AG10803 (cell line): ENCODE results near the gene GPR39.

Experiments used
- DNase-seq: peaks from one replicate; pipeline ENCODE4 v3.0.0; 2010; ENCODE audit warnings: low read depth
- H3K4me3 ChIP-seq: 2 replicates; pipeline ENCODE4 v1.5.1; 2011; ENCODE audit warnings: mild to moderate bottlenecking, low read length, control low read depth
- TF ChIP-seq, protein P1 (sequence below): conservative IDR thresholded peaks from 2 replicates; pipeline ENCODE4 v1.5.1; 2011; ENCODE audit warnings: mild to moderate bottlenecking, low read length, control low read depth, inconsistent platforms

The GPR39 gene

DNA sequence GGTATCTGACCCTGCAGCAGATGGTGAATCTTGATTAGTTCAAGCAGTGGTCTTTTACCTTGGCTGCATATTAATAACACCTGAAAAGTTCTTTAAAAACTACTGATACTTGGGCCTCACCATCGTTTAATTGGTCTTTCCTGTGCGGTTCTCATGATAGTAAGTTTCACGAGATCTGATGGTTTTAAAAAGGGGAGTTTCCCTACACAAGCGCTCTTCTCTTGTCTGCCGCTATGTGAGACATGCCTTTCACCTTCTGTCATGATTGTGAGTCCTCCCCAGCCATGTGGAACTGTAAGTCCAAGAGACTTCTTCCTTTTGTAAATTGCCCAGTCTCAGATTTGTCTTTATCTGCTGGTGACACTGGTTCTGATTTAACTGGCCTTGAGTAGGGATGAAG, 151.1 kb downstream of the GPR39 start:
- TF ChIP-seq, protein P1, sequence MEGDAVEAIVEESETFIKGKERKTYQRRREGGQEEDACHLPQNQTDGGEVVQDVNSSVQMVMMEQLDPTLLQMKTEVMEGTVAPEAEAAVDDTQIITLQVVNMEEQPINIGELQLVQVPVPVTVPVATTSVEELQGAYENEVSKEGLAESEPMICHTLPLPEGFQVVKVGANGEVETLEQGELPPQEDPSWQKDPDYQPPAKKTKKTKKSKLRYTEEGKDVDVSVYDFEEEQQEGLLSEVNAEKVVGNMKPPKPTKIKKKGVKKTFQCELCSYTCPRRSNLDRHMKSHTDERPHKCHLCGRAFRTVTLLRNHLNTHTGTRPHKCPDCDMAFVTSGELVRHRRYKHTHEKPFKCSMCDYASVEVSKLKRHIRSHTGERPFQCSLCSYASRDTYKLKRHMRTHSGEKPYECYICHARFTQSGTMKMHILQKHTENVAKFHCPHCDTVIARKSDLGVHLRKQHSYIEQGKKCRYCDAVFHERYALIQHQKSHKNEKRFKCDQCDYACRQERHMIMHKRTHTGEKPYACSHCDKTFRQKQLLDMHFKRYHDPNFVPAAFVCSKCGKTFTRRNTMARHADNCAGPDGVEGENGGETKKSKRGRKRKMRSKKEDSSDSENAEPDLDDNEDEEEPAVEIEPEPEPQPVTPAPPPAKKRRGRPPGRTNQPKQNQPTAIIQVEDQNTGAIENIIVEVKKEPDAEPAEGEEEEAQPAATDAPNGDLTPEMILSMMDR, result no peak
- no peak overlapping the region for H3K4me3 ChIP-seq
- DNase-seq, result no peak

DNA sequence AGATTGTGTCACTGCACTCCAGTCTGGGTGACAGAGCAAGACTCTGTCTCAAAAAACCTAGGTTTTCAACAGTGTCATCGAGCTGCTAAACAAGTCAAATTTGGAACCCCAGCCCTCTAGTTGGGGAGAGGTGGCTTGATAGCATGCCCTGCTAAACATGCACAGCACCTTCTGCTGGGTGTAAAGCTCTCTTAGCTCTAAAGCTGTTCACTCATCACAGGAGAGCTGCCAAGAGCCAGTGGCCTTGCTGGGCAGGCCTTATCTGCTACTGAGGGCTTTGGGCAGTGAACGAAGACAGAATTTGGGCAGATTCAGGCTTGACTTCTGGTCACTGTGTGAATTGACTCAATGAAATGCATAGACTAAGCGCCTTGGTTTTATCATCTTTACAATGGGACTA, 152.1 kb downstream of the GPR39 start:
- no peak overlapping the region for H3K4me3 ChIP-seq
- DNase-seq, result no peak
- TF ChIP-seq, protein P1, result no peak

DNA sequence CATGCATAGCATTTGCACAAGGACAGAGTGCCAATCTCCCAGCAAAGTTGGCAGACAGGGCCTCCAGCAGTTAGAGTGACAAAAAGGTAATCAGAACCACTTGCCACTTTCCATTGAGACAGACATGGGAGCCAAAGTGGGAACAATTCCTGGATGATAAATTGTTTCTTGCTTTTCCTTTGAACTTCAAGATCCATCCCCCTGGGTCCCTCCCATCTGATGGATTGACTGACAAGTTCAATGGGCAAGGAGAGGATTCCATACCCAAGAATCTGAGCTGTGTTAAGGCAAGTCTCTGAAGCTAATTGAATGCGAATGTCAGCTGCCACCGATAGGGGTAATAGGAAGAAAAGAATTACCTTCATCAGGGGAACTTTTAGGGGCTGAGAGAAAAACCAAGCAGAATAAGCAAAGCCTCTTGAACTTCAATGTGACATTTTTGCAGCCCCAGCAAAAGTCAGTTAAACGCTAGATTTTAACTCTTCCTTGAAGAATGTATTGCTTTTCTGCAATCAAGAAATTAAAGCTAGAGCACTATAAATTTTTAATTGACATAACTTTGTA, 156.9 kb downstream of the GPR39 start:
- TF ChIP-seq, protein P1, result no peak
- H3K4me3 ChIP-seq, result no peak overlapping the region
- DNase-seq, result no peak

DNA sequence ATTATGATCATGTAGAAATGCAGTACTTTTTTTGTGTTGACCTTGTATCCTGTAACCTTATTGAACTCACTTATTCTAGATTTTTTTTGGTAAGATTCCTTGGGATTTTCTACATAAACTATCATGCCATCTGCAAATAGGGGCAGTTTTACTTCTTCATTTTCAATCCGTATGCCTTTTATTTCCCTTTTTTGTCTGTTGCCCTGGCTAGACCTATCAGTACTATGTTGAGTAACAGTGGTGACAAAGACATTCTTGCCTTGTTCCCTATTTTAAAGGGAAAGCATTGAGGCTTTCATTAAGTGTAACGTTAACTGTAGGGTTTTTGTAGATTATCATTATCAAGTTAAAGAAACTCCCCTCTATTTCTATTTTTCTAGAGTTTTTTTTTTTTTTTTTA, 161.1 kb downstream of the GPR39 start:
- no peak overlapping the region for H3K4me3 ChIP-seq

DNA sequence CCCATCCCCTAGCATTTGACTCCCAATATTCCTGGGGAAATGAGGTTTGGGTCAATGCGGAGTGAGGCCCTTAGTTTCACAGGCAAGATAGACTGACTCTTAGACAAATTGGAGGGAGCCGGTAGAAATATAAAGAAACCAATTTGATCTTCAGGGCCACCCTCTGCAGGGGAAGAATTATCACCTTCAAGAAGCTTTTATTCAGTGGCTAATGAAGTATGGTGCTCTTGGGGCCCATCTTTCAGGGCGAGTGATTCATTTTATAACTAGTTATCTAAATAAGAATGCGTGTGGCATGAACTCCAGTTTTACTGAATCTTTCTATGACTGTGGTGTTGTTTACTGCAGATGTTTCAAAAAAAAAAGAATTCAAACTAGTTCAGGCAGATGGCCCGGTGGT, 165.0 kb downstream of the GPR39 start:
- no peak overlapping the region for H3K4me3 ChIP-seq
- TF ChIP-seq, protein P1, result no peak
- DNase-seq, result no peak

More for the DNA sequence above, 161.1 kb downstream of the GPR39 start:
- no peak for DNase-seq
- TF ChIP-seq, protein P1, result no peak

DNA sequence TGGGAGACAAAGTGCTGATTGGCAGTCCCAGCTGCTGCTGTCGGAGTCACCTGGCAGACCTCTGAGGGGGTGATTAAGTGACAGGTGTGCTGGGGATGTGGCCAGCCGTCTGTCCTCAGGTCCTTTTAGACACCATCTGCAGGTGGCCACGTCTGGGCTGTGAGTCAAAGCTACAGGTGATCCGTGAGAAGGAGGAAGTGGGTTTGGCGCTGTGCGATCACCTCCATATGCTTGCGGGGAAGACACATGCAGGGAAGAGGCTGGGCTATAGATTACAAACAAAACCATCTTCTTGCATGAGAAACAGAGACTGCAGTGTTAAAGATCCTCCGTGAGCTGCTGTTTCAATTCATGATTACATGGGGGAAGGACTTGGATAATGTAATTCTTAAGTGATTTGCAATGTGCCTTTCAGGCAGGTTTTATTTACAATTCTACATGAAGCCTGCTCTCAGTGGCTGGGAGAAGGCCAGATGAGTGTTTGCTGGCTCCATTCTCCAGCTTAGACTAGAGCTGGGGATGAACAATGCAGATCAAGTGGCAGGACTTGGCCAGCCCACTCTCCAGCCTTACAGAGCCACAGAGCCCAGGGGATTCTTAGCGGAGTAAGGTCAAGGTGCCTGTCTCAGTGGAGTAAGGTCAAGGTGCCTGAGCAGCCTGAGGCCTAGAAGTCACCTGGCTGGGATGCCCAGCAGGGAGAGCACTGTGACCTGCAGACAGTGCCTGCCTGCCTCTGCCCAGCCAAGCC, 165.6 kb downstream of the GPR39 start:
- no peak overlapping the region for H3K4me3 ChIP-seq
- TF ChIP-seq, protein P1, result no peak
- DNase-seq, result no peak
